PFSK-1 (cell line): ENCODE results near the gene RAP1GAP2.

Source experiments
- FOXP2 ChIP-seq: optimal IDR thresholded peaks from 2 replicates; pipeline ENCODE3; 2011; ENCODE audit warnings: borderline replicate concordance, control low read depth, inconsistent platforms; ENCODE audit not compliant: insufficient read depth; ENCODE audit errors: extremely low read length, extremely low read depth
- POLR2AphosphoS5 ChIP-seq: IDR thresholded peaks from 2 replicates; pipeline ENCODE4 v1.6.1; 2012; ENCODE audit warnings: low read depth, mild to moderate bottlenecking, control low read depth, low read length, moderate library complexity
- SIN3A ChIP-seq: IDR thresholded peaks from 2 replicates; pipeline ENCODE4 v1.6.1; 2012; ENCODE audit warnings: mild to moderate bottlenecking, low read length, moderate library complexity, borderline replicate concordance; ENCODE audit not compliant: insufficient read depth
- TAF1 ChIP-seq: IDR thresholded peaks from 2 replicates; pipeline ENCODE4 v1.6.1; 2012; ENCODE audit warnings: low read length, control low read depth, borderline replicate concordance; ENCODE audit not compliant: insufficient read depth
- TF ChIP-seq, protein P1 (sequence below), 2 experiments: IDR thresholded peaks; 2 replicates each; pipeline versions ENCODE4 v1.6.1 to v1.8.0; 2011 to 2012; ENCODE audit warnings: low read depth in 2 of 2, low read length in 2 of 2, control low read depth in 1 of 2, inconsistent platforms in 1 of 2, mild to moderate bottlenecking in 1 of 2, moderate library complexity in 1 of 2; ENCODE audit not compliant: insufficient read depth in 1 of 2

RAP1GAP2 gene

DNA sequence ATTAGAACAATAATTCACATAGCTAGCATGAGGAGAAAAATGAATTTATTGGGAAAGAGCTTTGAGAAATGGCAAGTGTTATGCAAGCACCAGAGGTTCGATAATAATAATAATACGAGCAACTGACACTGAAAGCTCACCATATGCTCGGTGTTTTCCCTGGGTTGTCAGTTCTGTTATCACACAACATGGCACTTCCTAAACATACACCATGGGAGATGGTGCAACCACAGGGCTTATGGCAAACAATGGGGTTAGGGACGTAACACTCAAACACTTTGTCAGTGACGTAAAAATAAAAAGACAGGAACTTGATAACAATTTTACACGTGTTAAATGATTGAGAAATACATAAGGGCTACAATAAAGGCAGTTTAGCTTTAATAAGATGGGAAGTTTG lies 243.5 kb downstream of the RAP1GAP2 start:
- no peak for TF ChIP-seq SIN3A
- no peak for TF ChIP-seq FOXP2
- TF ChIP-seq, protein P1, sequence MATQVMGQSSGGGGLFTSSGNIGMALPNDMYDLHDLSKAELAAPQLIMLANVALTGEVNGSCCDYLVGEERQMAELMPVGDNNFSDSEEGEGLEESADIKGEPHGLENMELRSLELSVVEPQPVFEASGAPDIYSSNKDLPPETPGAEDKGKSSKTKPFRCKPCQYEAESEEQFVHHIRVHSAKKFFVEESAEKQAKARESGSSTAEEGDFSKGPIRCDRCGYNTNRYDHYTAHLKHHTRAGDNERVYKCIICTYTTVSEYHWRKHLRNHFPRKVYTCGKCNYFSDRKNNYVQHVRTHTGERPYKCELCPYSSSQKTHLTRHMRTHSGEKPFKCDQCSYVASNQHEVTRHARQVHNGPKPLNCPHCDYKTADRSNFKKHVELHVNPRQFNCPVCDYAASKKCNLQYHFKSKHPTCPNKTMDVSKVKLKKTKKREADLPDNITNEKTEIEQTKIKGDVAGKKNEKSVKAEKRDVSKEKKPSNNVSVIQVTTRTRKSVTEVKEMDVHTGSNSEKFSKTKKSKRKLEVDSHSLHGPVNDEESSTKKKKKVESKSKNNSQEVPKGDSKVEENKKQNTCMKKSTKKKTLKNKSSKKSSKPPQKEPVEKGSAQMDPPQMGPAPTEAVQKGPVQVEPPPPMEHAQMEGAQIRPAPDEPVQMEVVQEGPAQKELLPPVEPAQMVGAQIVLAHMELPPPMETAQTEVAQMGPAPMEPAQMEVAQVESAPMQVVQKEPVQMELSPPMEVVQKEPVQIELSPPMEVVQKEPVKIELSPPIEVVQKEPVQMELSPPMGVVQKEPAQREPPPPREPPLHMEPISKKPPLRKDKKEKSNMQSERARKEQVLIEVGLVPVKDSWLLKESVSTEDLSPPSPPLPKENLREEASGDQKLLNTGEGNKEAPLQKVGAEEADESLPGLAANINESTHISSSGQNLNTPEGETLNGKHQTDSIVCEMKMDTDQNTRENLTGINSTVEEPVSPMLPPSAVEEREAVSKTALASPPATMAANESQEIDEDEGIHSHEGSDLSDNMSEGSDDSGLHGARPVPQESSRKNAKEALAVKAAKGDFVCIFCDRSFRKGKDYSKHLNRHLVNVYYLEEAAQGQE (IDR thresholded peaks at IDR 0.05; ENCODE audit: insufficient read depth in 1 of 2, low read depth in 2 of 2, low read length in 2 of 2): no peak
- no peak for TF ChIP-seq TAF1
- no peak for TF ChIP-seq POLR2AphosphoS5

DNA sequence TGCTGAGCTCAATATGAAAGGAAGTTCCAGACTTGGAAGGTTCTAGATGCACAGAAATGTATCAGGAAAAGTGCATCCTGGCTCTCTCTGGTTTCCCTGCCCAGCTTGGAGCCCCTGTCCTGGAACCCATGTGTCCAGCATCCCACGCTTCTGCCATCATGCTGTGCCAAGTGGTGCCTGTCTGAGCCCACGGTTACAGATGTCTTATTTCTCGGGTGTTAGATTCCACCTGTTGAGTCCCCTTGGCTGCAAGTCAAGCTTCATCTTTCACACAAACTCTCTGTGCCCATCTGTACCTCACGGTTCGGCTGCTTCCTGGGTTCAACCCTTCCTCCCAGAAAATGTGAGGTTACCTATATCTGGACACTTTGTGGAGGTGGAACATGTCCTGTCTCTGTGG lies 244.6 kb downstream of the RAP1GAP2 start:
- no peak for TF ChIP-seq FOXP2
- TF ChIP-seq, protein P1 (IDR thresholded peaks at IDR 0.05; ENCODE audit: insufficient read depth in 1 of 2, low read depth in 2 of 2, low read length in 2 of 2): no peak
- no peak for TF ChIP-seq SIN3A
- TF ChIP-seq TAF1: no peak
- TF ChIP-seq POLR2AphosphoS5: no peak

DNA sequence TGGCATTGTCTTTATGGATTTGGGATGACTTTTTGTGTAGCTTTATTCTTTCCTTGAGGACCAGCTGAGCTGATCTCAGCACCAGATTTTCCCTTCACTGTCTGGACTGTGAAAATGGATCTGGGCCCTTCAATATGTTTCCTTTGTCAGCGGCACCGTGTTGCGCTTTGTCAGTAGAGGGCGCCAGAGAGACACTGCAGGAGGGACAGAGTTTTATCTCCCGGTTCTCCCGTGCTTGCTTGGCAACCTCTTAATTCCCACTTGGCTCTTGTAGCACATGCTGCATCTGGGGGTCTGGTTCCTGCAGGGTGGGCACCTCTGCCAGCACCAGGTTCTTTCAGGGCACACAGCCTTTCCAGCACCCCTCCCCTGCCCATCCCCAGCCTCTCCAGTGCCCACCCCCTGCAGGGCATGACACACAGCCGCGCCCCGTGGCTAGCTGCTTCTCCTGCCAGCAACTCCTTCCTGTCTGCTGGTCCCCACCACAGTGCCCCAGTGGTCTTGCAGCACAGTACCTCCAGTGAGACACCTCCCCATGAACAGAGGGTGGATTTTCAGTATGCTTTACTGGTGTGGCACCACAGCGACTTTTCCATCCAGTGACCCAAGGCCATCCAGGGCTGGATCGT lies 247.6 kb downstream of the RAP1GAP2 start:
- TF ChIP-seq TAF1 (no peak), FOXP2 (no peak), SIN3A (no peak), POLR2AphosphoS5 (no peak)
- TF ChIP-seq, protein P1 (IDR thresholded peaks at IDR 0.05; ENCODE audit: insufficient read depth in 1 of 2, low read depth in 2 of 2, low read length in 2 of 2): no peak

DNA sequence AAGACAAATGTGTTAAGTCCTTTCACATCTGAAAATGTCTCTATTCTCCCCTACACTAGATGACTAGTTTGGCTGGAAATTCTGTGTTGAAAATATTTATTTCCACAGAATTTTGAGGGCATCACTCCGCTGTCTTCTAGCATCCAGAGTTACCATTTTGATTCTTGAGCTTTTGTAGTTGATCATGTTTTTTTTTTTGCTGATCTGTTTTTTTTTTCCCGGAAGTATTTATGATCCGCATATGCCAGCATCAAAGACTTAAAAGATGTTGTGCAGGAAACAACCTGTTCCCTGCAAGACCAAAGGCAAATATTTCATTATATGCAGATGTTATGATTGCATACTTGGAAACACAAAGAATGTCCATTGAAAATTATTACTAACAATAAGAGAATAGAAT lies 250.5 kb downstream of the RAP1GAP2 start:
- TF ChIP-seq POLR2AphosphoS5: no peak

DNA sequence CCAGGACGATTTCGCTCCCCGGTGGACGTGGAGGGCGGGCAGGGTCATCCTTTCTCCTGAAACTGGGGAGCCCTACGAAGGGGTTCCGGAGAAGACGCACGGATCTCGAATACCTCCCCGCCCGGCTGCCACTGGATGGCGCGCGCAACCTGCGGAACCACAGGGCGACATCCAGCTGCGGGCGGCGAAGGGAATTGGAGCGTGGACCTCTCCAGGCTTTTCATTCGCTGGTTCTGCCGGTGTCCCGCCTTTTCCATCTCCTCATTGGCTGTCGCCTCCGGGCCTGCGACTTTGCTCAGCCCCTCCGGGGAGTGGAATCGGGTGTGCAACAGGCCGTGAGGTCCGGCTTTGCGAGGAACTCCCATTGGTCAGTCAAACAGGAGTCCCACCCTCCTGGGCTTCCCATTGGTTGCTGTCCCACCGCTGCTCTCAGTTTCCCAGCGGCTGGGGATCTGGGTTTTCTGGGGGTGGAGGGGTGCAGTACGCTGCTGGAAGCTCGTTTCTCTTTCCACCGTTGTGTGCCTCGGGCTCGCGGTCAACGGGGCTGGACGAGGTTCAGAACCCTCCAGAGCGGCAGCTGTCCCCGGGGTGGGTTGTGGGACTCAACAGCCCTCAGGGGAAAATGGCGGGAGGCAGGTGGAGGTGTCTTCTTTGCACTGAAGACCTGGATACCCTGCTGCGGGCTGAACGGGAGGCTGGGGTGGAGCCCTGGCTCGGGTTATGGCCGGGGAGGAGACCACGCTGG lies 252.7 kb downstream of the RAP1GAP2 start:
- TF ChIP-seq POLR2AphosphoS5: peak; percentile 61; the same call in 1 of the 2 replicates
- TF ChIP-seq, protein P1 (IDR thresholded peaks at IDR 0.05; ENCODE audit: insufficient read depth in 1 of 2, low read depth in 2 of 2, low read length in 2 of 2): no peak
- TF ChIP-seq FOXP2: peak; percentile 65
